Fibroblast of lung (primary cell): ENCODE measurements around the gene CFI. TPM values are rescaled to one million over a fixed set of nuclear protein-coding genes. Genes with fewer than 3 reads are reported as not detected.

Source experiments
- DNase-seq, 2 donors: peaks; one replicate each; pipeline versions ENCODE4 v3.0.0 to v3.0.0-alpha.2; 2010; ENCODE audit warnings: low read depth in 2 of 2
- H2AFZ ChIP-seq: 2 replicates; pipeline ENCODE4 v1.5.1; 2012; ENCODE audit warnings: low read length, control low read depth, inconsistent platforms
- H3K27ac ChIP-seq: 2 replicates; pipeline ENCODE4 v1.5.1; 2011; ENCODE audit warnings: low read length, control low read depth; ENCODE audit not compliant: insufficient read depth
- H3K27me3 ChIP-seq: 2 replicates; pipeline ENCODE4 v1.5.1; 2011; ENCODE audit warnings: mild to moderate bottlenecking, low read length; ENCODE audit not compliant: control insufficient read depth, insufficient read depth
- H3K36me3 ChIP-seq: 2 replicates; pipeline ENCODE4 v1.5.1; 2011; ENCODE audit warnings: low read length; ENCODE audit not compliant: control insufficient read depth, insufficient read depth
- H3K4me1 ChIP-seq: 2 replicates; pipeline ENCODE4 v1.5.1; 2011; ENCODE audit warnings: low read length; ENCODE audit not compliant: control insufficient read depth, insufficient read depth; ENCODE audit errors: extremely low read depth
- H3K4me2 ChIP-seq: 2 replicates; pipeline ENCODE4 v1.5.1; 2011; ENCODE audit warnings: low read length, control low read depth; ENCODE audit not compliant: insufficient read depth; ENCODE audit errors: extremely low read depth
- H3K4me3 ChIP-seq, 4 experiments: fragments of 200-600 bp in 1 of 4; sonication (generic) in 1 of 4; replicated peaks in 1 of 4; 2 replicates each; pipeline ENCODE4 v1.5.1; 2011 to 2016; ENCODE audit warnings: low read length in 4 of 4, low read depth in 3 of 4, mild to moderate bottlenecking in 3 of 4, control low read depth in 2 of 4, inconsistent platforms in 1 of 4, mixed read lengths in 1 of 4; ENCODE audit not compliant: insufficient read depth in 1 of 4; ENCODE audit errors: control extremely low read depth in 1 of 4
- H3K79me2 ChIP-seq: 2 replicates; pipeline ENCODE4 v1.5.1; 2012; ENCODE audit warnings: mild to moderate bottlenecking, low read length, inconsistent platforms; ENCODE audit not compliant: control insufficient read depth, insufficient read depth
- H3K9ac ChIP-seq: 2 replicates; pipeline ENCODE4 v1.5.1; 2011; ENCODE audit warnings: mild to moderate bottlenecking, low read length, control low read depth; ENCODE audit not compliant: insufficient read depth
- H3K9me3 ChIP-seq: 2 replicates; pipeline ENCODE4 v1.5.1; 2012; ENCODE audit warnings: low read depth, low read length; ENCODE audit not compliant: control insufficient read depth, insufficient read depth
- H4K20me1 ChIP-seq: 2 replicates; pipeline ENCODE4 v1.5.1; 2011; ENCODE audit warnings: low read length; ENCODE audit not compliant: control insufficient read depth, insufficient read depth; ENCODE audit errors: extremely low read depth
- CTCF ChIP-seq, 2 donors: IDR thresholded peaks in 1 of 2; conservative IDR thresholded peaks in 1 of 2; 1 replicate in 1 of 2; 2 replicates in 1 of 2; pipeline ENCODE4 v1.5.1; 2011 to 2012; ENCODE audit warnings: low read length in 2 of 2, control low read depth in 1 of 2, inconsistent platforms in 1 of 2, low read depth in 1 of 2, mild to moderate bottlenecking in 1 of 2
- EZH2 ChIP-seq: IDR thresholded peaks from 2 replicates; pipeline ENCODE4 v1.5.1; 2012; ENCODE audit warnings: low read length, control low read depth, mild to moderate bottlenecking; ENCODE audit errors: missing control alignments
- polyA plus RNA-seq, 2 donors: library from polyadenylated mRNA; depleted of rRNA in 1 of 2; stranded (reverse) in 1 of 2; unstranded in 1 of 2; fragments of >200 nt; gene quantifications; 2 replicates each; pipeline ENCODE4 v1.2.1, GENCODE V29; 2011 to 2012; ENCODE audit warnings: missing spikeins in 1 of 2
- total RNA-seq: library from RNA; depleted of rRNA; stranded (reverse); fragments of >200 nt; gene quantifications from 2 replicates; pipeline ENCODE4 v1.2.1, GENCODE V29; 2014

Gene CFI
- total and polyA plus RNA-seq, 2 donors (not counting 1 experiment from before 2014, with no cell fraction given), result 10.2 to 18.2 TPM

GRCh38 chr4:109733728-109734127, 68.1 kb downstream of the CFI start:
- H3K4me1 ChIP-seq, result no peaks in the 10 kb centered on the region
- peaks cover 2% of the 10 kb centered on the region for H3K79me2 ChIP-seq
- H2AFZ ChIP-seq, result no peak overlapping the region
- H3K4me3 ChIP-seq, result no peak overlapping the region
- H3K9me3 ChIP-seq, result no peaks in the 10 kb centered on the region
- H3K36me3 ChIP-seq, result no peaks in the 10 kb centered on the region
- no peaks in the 10 kb centered on the region for H4K20me1 ChIP-seq
- no peak overlapping the region for H3K4me2 ChIP-seq
- DNase-seq, result no peak
- H3K27ac ChIP-seq, result no peak overlapping the region
- TF ChIP-seq CTCF (conservative IDR thresholded peaks at IDR 0.05 in 1 of 2, IDR thresholded peaks at IDR 0.05 in 1 of 2; ENCODE audit: low read depth in 1 of 2, low read length in 2 of 2), result no peak
- TF ChIP-seq EZH2, result no peak
- no peaks in the 10 kb centered on the region for H3K27me3 ChIP-seq
- no peak overlapping the region for H3K9ac ChIP-seq

- Histone ChIP-seq H3K9me3 (no peaks in the 10 kb centered on the region), H3K9ac (peak overlapping the region; percentile 42), H3K27me3 (no peaks in the 10 kb centered on the region), H4K20me1 (no peaks in the 10 kb centered on the region), H3K36me3 (no peaks in the 10 kb centered on the region), H3K79me2 (peaks cover 2% of the 10 kb centered on the region), H3K4me3 (peak overlapping the region; percentile 78 to 89 (median 84)), H3K27ac (peak overlapping the region; percentile 75), H3K4me2 (peak overlapping the region; percentile 76), H2AFZ (peak overlapping the region; percentile 98), H3K4me1 (no peaks in the 10 kb centered on the region)
- no peak for TF ChIP-seq CTCF (conservative IDR thresholded peaks at IDR 0.05 in 1 of 2, IDR thresholded peaks at IDR 0.05 in 1 of 2; ENCODE audit: low read depth in 1 of 2, low read length in 2 of 2)
- no peak for TF ChIP-seq EZH2
- peak; percentile 22 to 25 for DNase-seq
Measured at GRCh38 chr4:109730619-109731545, 70.9 kb downstream of the CFI start.

- H3K9ac ChIP-seq, result peak within 1 kb of the TSS; percentile 66
- no peaks in the 10 kb centered on the region for H3K4me1 ChIP-seq
- H3K27ac ChIP-seq, result peak within 1 kb of the TSS; percentile 75
- peak within 1 kb of the TSS; percentile 78 to 89 (median 84) for H3K4me3 ChIP-seq
- H3K27me3 ChIP-seq, result no peaks in the 10 kb centered on the region
- peaks cover 2% of the 10 kb centered on the region for H3K79me2 ChIP-seq
- H4K20me1 ChIP-seq, result no peaks in the 10 kb centered on the region
- H3K36me3 ChIP-seq, result no peaks in the 10 kb centered on the region
- no peaks in the 10 kb centered on the region for H3K9me3 ChIP-seq
- H2AFZ ChIP-seq, result peak within 1 kb of the TSS; percentile 98
- peak within 1 kb of the TSS; percentile 76 for H3K4me2 ChIP-seq
- peak; percentile 58 to 59 for DNase-seq
- TF ChIP-seq CTCF (conservative IDR thresholded peaks at IDR 0.05 in 1 of 2, IDR thresholded peaks at IDR 0.05 in 1 of 2; ENCODE audit: low read depth in 1 of 2, low read length in 2 of 2), result no peak
- TF ChIP-seq EZH2, result no peak
Measured at GRCh38 chr4:109729718-109730618, 71.8 kb downstream of the CFI start, which contains the start of gene PLA2G12A. PLA2G12A (minus strand) TSS chr4:109730070; CDS start chr4:109729809, 261 bp downstream.
